KMS-11 (cell line): Measurements from ENCODE around the gene AHSP.
"Not testable (repeated sequence)": the region's sequence is repeated elsewhere in the genome, so short reads cannot be mapped to it uniquely, and the experiment has no call there.

ENCODE experiments used
- H2AFZ ChIP-seq: fragments of 200-600 bp; sonication (generic); 2 replicates; pipeline ENCODE4 v1.6.1; 2016; ENCODE audit warnings: antibody characterized with exemption, mixed run types, low read depth
- H3K27ac ChIP-seq: fragments of 200-600 bp; sonication (generic); 2 replicates; pipeline ENCODE4 v1.6.1; 2016; ENCODE audit warnings: mild to moderate bottlenecking, mixed run types
- H3K27me3 ChIP-seq: fragments of 200-600 bp; sonication (generic); 2 replicates; pipeline ENCODE4 v1.6.1; 2017; ENCODE audit warnings: mild to moderate bottlenecking, low read depth, mixed run types, moderate library complexity; ENCODE audit not compliant: insufficient read depth
- H3K36me3 ChIP-seq: fragments of 200-600 bp; sonication (generic); 2 replicates; pipeline ENCODE4 v1.6.1; 2017; ENCODE audit warnings: mild to moderate bottlenecking, mixed run types; ENCODE audit not compliant: insufficient read depth
- H3K4me1 ChIP-seq: fragments of 200-600 bp; sonication (generic); 2 replicates; pipeline ENCODE4 v1.6.1; 2016; ENCODE audit warnings: mild to moderate bottlenecking, low read depth, mixed run types; ENCODE audit not compliant: poor library complexity, severe bottlenecking
- H3K4me2 ChIP-seq: fragments of 200-600 bp; sonication (generic); 2 replicates; pipeline ENCODE4 v1.7.0; 2016; ENCODE audit warnings: mild to moderate bottlenecking, mixed run types
- H3K4me3 ChIP-seq: fragments of 200-600 bp; sonication (generic); IDR thresholded peaks from 2 replicates; pipeline ENCODE4 v1.6.1; 2017; ENCODE audit warnings: low read depth, low read length, mixed read lengths; ENCODE audit not compliant: insufficient read depth
- H3K79me2 ChIP-seq: fragments of 200-600 bp; sonication (generic); 2 replicates; pipeline ENCODE4 v1.6.1; 2016; ENCODE audit warnings: low read depth, mixed run types; ENCODE audit not compliant: insufficient read depth
- H3K9ac ChIP-seq: fragments of 200-600 bp; sonication (generic); 2 replicates; pipeline ENCODE4 v1.6.1; 2016; ENCODE audit warnings: mild to moderate bottlenecking, mixed run types
- H4K20me1 ChIP-seq: fragments of 200-600 bp; sonication (generic); 2 replicates; pipeline ENCODE4 v1.6.1; 2016; ENCODE audit warnings: mild to moderate bottlenecking, mixed run types; ENCODE audit not compliant: insufficient read depth
- CTCF ChIP-seq: fragments of 200-600 bp; sonication (generic); conservative IDR thresholded peaks from 2 replicates; pipeline ENCODE4 v1.6.1; 2017; ENCODE audit warnings: low read depth, mild to moderate bottlenecking, antibody characterized with exemption, low read length, moderate library complexity, mixed read lengths

AHSP gene

GRCh38 chr16:31572821-31573220 is 45.1 kb downstream of the AHSP start:
- Histone ChIP-seq H2AFZ (no peak overlapping the region), H3K27me3 (no peaks in the 10 kb centered on the region), H3K36me3 (no peaks in the 10 kb centered on the region), H3K9ac (no peak overlapping the region), H3K4me2 (no peak overlapping the region), H3K79me2 (no peaks in the 10 kb centered on the region), H3K4me3 (no peak overlapping the region), H3K27ac (no peak overlapping the region), H4K20me1 (no peaks in the 10 kb centered on the region), H3K4me1 (no peaks in the 10 kb centered on the region)
- TF ChIP-seq CTCF: no peak

GRCh38 chr16:31574159-31574558 is 46.5 kb downstream of the AHSP start:
- not testable (repeated sequence) for H3K36me3 ChIP-seq, H2AFZ ChIP-seq, H3K27ac ChIP-seq, H3K4me1 ChIP-seq, H3K27me3 ChIP-seq, H3K4me2 ChIP-seq, H3K79me2 ChIP-seq, H3K4me3 ChIP-seq, H3K9ac ChIP-seq, H4K20me1 ChIP-seq

GRCh38 chr16:31577411-31577810 is 49.7 kb downstream of the AHSP start:
- Histone ChIP-seq H3K27ac (no peak overlapping the region), H3K36me3 (no peaks in the 10 kb centered on the region), H3K9ac (no peak overlapping the region), H3K79me2 (no peaks in the 10 kb centered on the region), H3K4me2 (no peak overlapping the region), H4K20me1 (no peaks in the 10 kb centered on the region), H3K27me3 (no peaks in the 10 kb centered on the region), H3K4me1 (no peaks in the 10 kb centered on the region), H3K4me3 (no peak overlapping the region), H2AFZ (no peak overlapping the region)
- TF ChIP-seq CTCF: no peak
